Activated CD4-positive, alpha-beta T cell treated with anti-CD3 and anti-CD28 coated beads, Interleukin-2, amount 10 ng/mL, durations not matched to agents 24 days and 14 days (primary cell): ENCODE measurements around the gene CARTPT. TPM values are rescaled to one million over a fixed set of nuclear protein-coding genes. Genes with fewer than 3 reads are reported as not detected.

ENCODE experiments used
- DNase-seq: peaks from one replicate; pipeline ENCODE4 v3.0.0; 2022
- H3K27ac Mint-ChIP-seq: one replicate; pipeline ENCODE4 v1.8.0; 2022; ENCODE audit warnings: mild to moderate bottlenecking, mixed read lengths
- H3K27me3 Mint-ChIP-seq: one replicate; pipeline ENCODE4 v1.8.0; 2022; ENCODE audit warnings: mixed read lengths
- H3K36me3 Mint-ChIP-seq: one replicate; pipeline ENCODE4 v1.8.0; 2022; ENCODE audit warnings: low read depth, mild to moderate bottlenecking, mixed read lengths
- H3K4me1 Mint-ChIP-seq: one replicate; pipeline ENCODE4 v1.8.0; 2021; ENCODE audit warnings: mixed read lengths
- H3K4me3 Mint-ChIP-seq: one replicate; pipeline ENCODE4 v1.8.0; 2022; ENCODE audit warnings: mild to moderate bottlenecking, moderate library complexity, mixed read lengths
- H3K9me3 Mint-ChIP-seq: one replicate; pipeline ENCODE4 v1.8.0; 2021; ENCODE audit warnings: mixed read lengths
- intact Hi-C: fragments of 100-400 bp; cut with micrococcal nuclease; formaldehyde crosslinking; loops from one replicate; pipeline ENCODE4 v1.15.1; 2023
- total RNA-seq: library from RNA; stranded (reverse); gene quantifications from 2 replicates; pipeline ENCODE4 v1.2.3, GENCODE V29; 2022

CARTPT gene
- total RNA-seq, 1 donor from 2014 or later = not detected

DNA sequence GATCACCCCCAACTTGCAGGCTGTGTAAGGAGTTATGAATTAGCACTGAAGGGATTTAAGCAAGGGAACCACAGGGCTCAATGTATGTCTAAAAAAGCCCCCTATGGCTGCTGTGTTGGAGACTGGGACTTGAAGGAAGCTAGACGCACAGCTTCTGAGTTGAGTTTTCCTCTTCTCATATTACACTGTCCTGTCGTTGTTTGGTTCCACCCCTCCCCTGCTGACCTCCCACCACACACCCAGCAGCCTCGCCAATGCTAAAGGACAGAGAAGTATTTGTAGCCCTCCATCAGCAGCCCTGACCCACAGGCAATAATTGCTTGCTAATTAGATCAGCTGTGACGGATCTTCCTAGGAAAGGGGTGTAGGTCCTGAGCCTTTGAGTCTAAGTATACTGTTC, 15.1 kb upstream of the CARTPT start:
- DNase-seq = no peak
- no peaks in the 10 kb centered on the region for H3K4me1 Mint-ChIP-seq
- intact Hi-C loops = no loop called here
- H3K36me3 Mint-ChIP-seq = no peaks in the 10 kb centered on the region
- H3K27ac Mint-ChIP-seq = no peak overlapping the region
- no peak overlapping the region for H3K4me3 Mint-ChIP-seq
- no peaks in the 10 kb centered on the region for H3K9me3 Mint-ChIP-seq
- peaks cover 5% of the 10 kb centered on the region for H3K27me3 Mint-ChIP-seq

DNA sequence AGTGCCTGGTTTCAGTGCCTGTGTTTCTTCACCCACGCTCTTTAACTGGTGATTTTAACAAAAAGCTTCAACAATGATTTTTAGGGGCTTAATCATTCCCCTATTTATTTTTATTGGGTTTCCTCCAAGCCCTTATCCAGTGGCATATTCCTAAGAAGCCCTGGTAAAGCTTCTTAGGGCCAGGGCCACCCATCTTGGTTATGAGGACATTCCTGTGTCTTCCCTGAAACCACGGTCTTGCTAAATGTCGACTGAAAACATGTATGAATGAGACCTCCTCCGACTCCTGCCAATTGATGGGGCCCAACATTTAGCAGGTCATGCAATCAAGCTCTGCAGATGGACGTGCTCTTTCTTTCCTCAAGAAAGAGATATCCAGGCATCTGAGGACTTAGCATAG, 13.7 kb upstream of the CARTPT start:
- intact Hi-C loops = no loop called here
- H3K27me3 Mint-ChIP-seq = peaks cover 8% of the 10 kb centered on the region

DNA sequence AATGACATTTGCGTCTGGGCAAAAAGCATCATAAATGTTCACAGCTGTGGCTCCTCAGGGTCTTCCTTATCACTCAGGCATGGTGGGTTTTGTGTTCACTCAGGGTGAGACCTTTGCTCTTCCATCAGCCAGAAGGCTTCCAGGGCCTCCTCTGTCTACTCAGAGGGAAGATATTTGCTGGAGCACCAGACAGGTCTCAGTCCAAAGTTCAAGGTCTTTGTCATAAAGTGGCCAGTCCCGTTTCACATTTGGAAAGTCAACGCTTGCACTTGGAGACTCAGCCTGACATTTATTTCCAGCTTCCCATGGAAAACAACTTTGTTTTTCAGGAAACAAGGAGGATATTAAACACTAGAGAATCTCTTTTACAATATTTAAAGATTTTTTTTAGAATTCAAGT, 12.2 kb upstream of the CARTPT start:
- no peak overlapping the region for H3K27ac Mint-ChIP-seq
- no peak overlapping the region for H3K4me3 Mint-ChIP-seq
- intact Hi-C loops = no loop called here
- no peaks in the 10 kb centered on the region for H3K36me3 Mint-ChIP-seq
- H3K27me3 Mint-ChIP-seq = peaks cover 8% of the 10 kb centered on the region
- H3K9me3 Mint-ChIP-seq = no peaks in the 10 kb centered on the region
- DNase-seq = no peak
- H3K4me1 Mint-ChIP-seq = no peaks in the 10 kb centered on the region

More for the DNA sequence above, 13.7 kb upstream of the CARTPT start:
- Mint-ChIP-seq H3K36me3 (no peaks in the 10 kb centered on the region), H3K4me3 (no peak overlapping the region), H3K27ac (no peak overlapping the region), H3K4me1 (no peaks in the 10 kb centered on the region), H3K9me3 (no peaks in the 10 kb centered on the region)
- DNase-seq = no peak

DNA sequence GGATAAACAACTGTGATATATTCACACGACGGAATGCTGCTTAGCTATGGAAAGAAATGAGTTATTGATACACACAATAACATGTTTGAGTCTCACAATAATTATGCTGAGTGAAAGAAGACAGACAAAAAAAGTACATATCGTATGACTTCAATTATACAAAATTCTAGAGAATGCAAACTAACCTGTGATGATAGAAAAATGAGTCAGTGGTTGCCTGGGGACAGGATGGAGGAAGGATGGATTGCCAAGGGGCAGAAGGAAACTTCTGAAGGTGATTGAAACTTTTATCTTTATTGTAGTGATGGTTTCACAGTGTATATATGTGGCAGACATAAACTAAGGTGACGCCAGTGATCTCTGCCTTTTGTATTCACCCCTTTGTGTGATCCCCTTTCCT, 7.5 kb upstream of the CARTPT start:
- Mint-ChIP-seq H3K9me3 (no peaks in the 10 kb centered on the region), H3K27ac (no peak overlapping the region), H3K4me3 (no peak overlapping the region), H3K4me1 (no peaks in the 10 kb centered on the region), H3K27me3 (peaks cover 24% of the 10 kb centered on the region), H3K36me3 (no peaks in the 10 kb centered on the region)
- intact Hi-C loops = no loop called here
- no peak for DNase-seq

DNA sequence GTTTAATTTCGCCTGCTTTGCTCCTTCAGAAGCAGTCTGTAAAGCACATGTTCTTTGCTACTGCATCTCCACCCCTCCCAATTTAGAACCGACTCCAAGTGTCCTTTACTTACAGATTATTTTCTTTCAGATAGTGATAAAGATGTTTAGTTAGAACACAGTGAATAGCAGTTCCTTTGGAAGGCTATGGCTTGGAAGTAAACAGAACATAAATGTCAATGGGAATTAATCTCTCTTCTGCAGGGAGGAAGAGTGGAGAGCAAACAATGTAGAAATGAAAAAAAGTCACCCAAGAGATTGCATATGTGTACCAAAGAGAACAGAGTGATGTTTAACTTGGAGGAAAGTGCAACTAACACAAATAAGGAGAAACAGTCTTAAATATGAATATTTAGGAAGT, 4.2 kb upstream of the CARTPT start:
- no peak for DNase-seq
- Mint-ChIP-seq H3K27me3 (peaks cover 42% of the 10 kb centered on the region), H3K27ac (no peak overlapping the region), H3K4me1 (no peaks in the 10 kb centered on the region), H3K9me3 (no peaks in the 10 kb centered on the region), H3K4me3 (no peak overlapping the region), H3K36me3 (no peaks in the 10 kb centered on the region)
- intact Hi-C loops = no loop called here

DNA sequence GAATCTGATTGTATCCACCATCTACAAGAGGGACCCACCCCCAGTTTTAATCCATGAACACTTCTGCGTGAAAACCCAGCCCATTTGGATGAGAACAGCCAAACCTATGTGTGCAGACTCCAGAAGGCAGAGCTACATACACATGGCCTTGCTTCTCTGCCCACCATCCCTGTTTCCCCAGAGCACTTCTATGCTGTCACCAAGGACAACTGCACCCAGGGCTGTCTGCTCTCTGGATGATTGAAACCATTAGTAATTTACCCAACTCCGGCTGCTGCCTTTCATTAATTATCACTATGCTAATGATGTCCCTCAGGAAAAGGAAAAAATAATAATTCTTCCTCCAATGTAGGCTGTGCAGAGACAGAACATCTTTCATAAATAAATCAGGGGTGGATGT, 8.9 kb downstream of the CARTPT start:
- intact Hi-C loops = no loop called here
- H3K27ac Mint-ChIP-seq = no peak overlapping the region

DNA sequence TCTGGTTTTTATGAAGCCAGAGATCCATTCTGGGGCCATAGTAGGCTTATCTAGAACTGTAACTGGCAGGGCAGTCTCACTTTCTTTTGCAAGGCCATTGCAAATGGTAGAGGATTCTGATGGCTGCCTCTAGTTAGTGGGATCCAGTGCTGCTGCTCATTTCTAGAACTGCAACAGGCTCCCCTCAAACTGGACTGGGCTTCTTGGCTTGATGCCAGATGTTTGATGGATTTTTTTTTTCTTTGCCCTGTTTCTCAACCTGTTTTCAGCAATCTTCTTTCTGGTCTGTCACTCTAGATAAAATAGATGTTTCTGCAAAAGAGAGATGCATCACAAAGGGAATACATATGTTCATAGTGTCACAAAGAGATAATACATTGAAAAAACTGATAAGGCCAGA, 11.9 kb downstream of the CARTPT start:
- Mint-ChIP-seq H3K4me1 (no peaks in the 10 kb centered on the region), H3K4me3 (no peak overlapping the region), H3K9me3 (no peaks in the 10 kb centered on the region), H3K27me3 (peaks cover 15% of the 10 kb centered on the region), H3K27ac (no peak overlapping the region), H3K36me3 (no peaks in the 10 kb centered on the region)
- DNase-seq = no peak
- intact Hi-C loops = no loop called here

More for the DNA sequence above, 8.9 kb downstream of the CARTPT start:
- H3K4me1 Mint-ChIP-seq = no peaks in the 10 kb centered on the region
- peaks cover 18% of the 10 kb centered on the region for H3K27me3 Mint-ChIP-seq
- DNase-seq = no peak
- no peak overlapping the region for H3K4me3 Mint-ChIP-seq
- H3K9me3 Mint-ChIP-seq = no peaks in the 10 kb centered on the region
- no peaks in the 10 kb centered on the region for H3K36me3 Mint-ChIP-seq

DNA sequence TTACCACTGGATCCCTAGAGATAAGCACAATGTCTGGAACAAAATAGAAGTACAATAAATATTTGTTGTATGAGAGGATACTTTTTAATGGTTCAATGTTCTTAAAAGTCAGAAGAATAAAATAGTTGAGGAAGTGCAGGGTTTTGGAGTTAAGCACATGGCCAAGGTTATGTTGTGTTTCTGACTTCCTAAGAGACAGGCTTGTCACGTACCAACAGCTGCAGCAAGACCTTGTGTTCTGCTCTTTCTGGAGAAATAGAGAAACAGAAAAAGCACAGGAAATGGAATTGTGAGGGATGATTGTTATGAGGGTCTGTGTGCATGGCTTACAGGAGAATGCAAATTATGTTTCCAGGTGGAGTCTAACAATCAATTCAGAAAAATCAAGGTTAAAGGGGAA, 12.9 kb downstream of the CARTPT start:
- H3K4me1 Mint-ChIP-seq = no peaks in the 10 kb centered on the region
- DNase-seq = no peak
- intact Hi-C loops = no loop called here
- H3K4me3 Mint-ChIP-seq = no peak overlapping the region
- no peaks in the 10 kb centered on the region for H3K9me3 Mint-ChIP-seq
- H3K36me3 Mint-ChIP-seq = no peaks in the 10 kb centered on the region
- peaks cover 13% of the 10 kb centered on the region for H3K27me3 Mint-ChIP-seq
- no peak overlapping the region for H3K27ac Mint-ChIP-seq

DNA sequence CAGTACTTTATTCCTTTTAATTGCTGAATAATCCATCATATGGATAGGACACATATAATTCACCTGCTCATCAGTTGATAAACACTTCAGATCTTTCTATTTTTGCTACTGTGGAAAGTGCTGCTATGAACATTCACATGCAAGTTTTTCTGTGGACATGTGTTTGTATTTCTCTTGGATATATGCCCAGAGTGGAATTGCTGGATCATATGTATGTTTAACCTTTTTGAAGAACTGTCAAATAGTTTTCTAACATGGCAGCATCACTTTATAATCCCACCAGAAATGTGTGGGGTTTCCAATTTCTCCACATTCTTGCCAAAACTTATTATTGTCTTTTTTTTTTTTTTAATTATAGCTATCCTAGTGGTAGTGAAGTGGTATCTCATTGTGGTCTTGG, 15.1 kb downstream of the CARTPT start:
- intact Hi-C loops = no loop called here
- Mint-ChIP-seq H3K27me3 (peaks cover 13% of the 10 kb centered on the region), H3K9me3 (no peaks in the 10 kb centered on the region), H3K36me3 (no peaks in the 10 kb centered on the region), H3K4me1 (no peaks in the 10 kb centered on the region), H3K4me3 (no peak overlapping the region), H3K27ac (no peak overlapping the region)
- no peak for DNase-seq

DNA sequence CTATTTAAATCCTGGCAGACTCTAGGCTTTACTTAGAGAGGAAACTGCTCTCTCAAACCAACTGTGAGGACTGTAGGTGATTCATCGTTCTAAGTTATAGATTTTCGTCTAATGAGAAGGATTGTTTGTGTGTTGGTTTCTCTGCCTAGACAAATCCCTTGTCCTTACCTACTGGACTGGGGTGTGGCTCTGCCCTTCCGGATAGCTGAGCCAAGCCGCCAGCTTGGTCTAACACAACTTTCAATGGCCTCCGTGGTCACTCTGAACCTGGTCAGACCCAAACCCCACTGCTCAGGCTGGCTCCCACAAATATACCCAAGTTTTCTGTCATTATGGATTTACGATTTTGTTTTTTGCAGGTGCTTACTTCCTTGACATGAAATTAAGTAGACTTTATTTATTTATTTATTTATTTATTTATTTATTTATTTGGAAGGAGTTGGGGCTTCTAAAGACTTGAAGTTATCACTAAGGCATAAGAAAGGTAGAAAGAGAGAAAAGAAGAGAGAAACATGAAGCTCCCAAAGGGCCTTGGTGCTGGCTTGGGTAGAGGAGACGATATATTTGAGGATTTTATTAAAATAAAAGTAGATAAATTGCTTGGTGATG, 19.0 kb downstream of the CARTPT start:
- Mint-ChIP-seq H3K27ac (no peak overlapping the region), H3K36me3 (no peaks in the 10 kb centered on the region), H3K4me1 (no peaks in the 10 kb centered on the region), H3K9me3 (no peaks in the 10 kb centered on the region), H3K4me3 (no peak overlapping the region), H3K27me3 (peaks cover 12% of the 10 kb centered on the region)
- intact Hi-C loops = no loop called here
- no peak for DNase-seq

DNA sequence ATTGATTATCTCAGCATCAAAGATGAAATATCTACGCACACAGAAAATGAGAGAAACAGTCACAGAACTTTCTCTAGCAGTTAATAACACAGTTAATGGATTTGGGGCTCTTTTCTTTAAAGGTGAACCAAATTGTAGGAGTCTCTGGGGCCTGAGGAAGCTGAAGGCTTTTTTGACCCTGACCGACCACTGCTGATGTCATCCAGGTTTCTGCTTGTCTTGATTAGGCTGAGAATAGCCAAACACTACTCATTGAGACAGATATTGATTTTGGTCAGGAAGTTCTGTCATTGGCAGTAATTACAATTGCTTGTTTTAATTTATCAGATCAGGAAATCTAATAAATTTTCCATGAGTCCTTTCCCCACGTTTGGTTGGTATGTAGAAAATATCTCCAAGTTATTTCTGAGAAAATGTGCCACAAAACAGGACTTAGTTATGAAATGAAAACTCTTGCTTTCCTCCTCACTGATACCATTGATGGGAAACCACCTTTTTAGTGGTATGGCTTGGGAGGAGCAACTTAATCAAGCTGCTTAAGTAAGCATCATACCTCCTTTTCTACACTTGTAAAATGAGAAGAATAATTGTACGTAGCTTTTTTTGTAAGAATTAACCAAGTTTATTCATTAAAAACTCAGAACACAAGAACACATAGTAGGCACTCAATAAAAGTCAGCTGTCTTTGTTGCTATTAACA, 19.7 kb downstream of the CARTPT start:
- no peaks in the 10 kb centered on the region for H3K36me3 Mint-ChIP-seq
- DNase-seq = peak; percentile 15
- H3K9me3 Mint-ChIP-seq = no peaks in the 10 kb centered on the region
- H3K27ac Mint-ChIP-seq = no peak overlapping the region
- intact Hi-C loops = no loop called here
- H3K4me3 Mint-ChIP-seq = no peak overlapping the region
- H3K4me1 Mint-ChIP-seq = no peaks in the 10 kb centered on the region
- H3K27me3 Mint-ChIP-seq = peaks cover 10% of the 10 kb centered on the region

DNA sequence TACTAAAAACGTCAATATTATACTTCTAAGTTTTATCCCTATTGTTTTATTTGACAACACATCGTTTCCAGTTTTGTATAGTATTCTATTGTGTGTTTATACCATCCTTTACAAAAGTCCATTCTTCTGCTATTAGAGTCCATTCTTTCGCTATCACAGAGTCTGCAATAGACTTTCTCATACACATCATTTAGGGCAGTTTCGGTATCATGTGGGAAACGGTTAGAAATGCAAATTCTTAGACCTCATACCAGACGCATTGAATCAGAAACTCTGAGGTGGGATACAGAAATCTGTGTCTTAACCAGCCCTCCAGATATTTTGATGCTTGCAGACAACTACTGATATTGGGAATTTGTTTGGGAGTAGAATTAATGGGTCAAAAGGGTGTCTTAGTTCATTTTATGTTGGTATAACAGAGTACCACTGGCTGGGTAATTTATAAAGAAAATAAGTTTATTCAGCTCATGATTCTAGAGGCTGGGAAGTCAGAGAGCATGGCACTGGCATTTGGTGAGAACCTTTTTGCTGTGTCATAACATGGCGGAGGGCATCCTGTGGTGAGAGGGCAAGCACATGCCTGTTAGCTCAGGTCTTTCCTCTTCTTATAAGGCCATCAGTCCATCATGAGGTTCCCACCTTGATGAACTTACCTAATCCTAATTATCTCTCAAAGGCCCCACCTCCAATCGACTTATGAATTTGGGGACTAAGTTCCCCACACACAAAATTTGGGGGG, 21.1 kb downstream of the CARTPT start:
- Mint-ChIP-seq H3K9me3 (no peaks in the 10 kb centered on the region), H3K36me3 (no peaks in the 10 kb centered on the region), H3K27ac (no peak overlapping the region), H3K4me1 (no peaks in the 10 kb centered on the region), H3K4me3 (no peak overlapping the region), H3K27me3 (peaks cover 5% of the 10 kb centered on the region)
- DNase-seq = peak; percentile 43
- intact Hi-C loops = no loop called here

DNA sequence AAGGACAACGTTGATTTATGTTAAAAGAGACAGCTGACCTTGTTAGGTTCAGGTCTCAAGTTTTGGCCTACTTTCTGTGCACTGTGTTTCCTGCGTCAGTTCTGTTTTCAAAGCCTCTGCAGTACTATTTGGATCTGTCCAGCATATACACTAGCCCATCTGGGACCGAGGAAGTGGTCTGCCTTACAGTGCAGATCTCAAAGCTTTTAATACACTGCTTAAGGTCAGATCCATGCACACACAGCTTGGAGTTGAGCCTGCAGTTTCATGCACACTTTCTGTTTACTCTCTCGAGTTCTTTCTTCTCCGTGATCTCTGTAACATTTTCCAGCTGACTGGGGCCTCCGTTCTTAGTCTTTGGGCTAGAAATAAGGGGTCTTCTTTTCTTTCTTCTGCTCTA, 24.1 kb downstream of the CARTPT start:
- peaks cover 5% of the 10 kb centered on the region for H3K27me3 Mint-ChIP-seq
- H3K4me1 Mint-ChIP-seq = no peaks in the 10 kb centered on the region
- H3K36me3 Mint-ChIP-seq = no peaks in the 10 kb centered on the region
- intact Hi-C loops = no loop called here
- no peak overlapping the region for H3K27ac Mint-ChIP-seq
- no peaks in the 10 kb centered on the region for H3K9me3 Mint-ChIP-seq
- H3K4me3 Mint-ChIP-seq = no peak overlapping the region
- DNase-seq = peak; percentile 8

DNA sequence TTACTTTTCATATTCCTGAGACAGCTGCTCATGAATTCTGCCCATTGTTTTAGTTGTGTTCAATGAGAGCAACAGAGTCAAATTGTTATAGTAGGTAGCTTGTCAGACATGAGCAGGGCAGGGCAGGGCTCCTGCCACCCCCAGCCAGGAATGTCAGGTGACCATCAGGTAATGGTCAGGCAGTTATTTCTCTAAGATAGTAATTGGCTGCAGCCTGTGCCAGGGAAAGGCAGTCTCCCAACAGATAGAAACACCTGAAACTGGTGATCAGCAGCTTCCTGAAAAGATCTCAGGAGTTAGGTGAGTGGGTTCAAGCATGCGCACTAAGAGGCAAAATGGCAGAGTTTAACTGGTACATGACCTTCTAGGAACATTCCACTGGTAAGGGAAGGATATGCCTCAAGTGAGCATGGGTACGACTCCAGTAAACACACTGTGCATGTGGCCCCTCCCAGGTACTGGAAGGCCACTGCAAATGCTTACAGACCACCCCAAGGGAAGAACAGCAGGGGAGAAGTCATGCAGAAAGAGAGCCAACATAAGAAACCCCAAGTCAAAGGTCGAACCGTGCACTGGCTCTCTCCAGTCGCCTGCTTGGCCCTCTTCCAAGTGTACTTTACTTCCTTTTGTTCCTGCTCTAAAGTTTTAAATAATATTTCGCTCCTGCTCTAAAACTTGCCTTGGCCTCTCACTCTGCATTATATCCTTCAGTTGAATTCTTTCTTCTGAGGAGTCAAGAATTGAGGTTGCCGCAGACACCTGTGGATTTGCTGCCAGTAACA, 25.1 kb downstream of the CARTPT start:
- H3K27ac Mint-ChIP-seq = no peak overlapping the region
- DNase-seq = peak; percentile 37
- intact Hi-C loops = no loop called here
- H3K27me3 Mint-ChIP-seq = peaks cover 5% of the 10 kb centered on the region
- no peaks in the 10 kb centered on the region for H3K4me1 Mint-ChIP-seq
- H3K4me3 Mint-ChIP-seq = no peak overlapping the region
- no peaks in the 10 kb centered on the region for H3K36me3 Mint-ChIP-seq
- H3K9me3 Mint-ChIP-seq = no peaks in the 10 kb centered on the region
